Thymus (tissue), 11 donors: Measurements from ENCODE around the gene CLDND2. TPM values are rescaled to one million over a fixed set of nuclear protein-coding genes. Genes with fewer than 3 reads are reported as not detected.

ENCODE experiments used
- DNase-seq, 9 donors: peaks; one replicate each; pipeline ENCODE4 v3.0.0-alpha.2; 2013; ENCODE audit warnings: low spot score in 9 of 9, low read depth in 6 of 9, missing footprints in 1 of 9
- H3K27ac ChIP-seq, 2 donors: one replicate each; pipeline ENCODE4 v1.5.1; 2013; ENCODE audit warnings: control low read depth in 1 of 2, low read depth in 1 of 2, low read length in 1 of 2, mild to moderate bottlenecking in 1 of 2, moderate library complexity in 1 of 2
- H3K27me3 ChIP-seq, 2 donors: one replicate each; pipeline ENCODE4 v1.5.1; 2013; ENCODE audit warnings: low read length in 1 of 2; ENCODE audit not compliant: control insufficient read depth in 2 of 2, insufficient read depth in 1 of 2
- H3K36me3 ChIP-seq, 2 donors: one replicate each; pipeline ENCODE4 v1.5.1; 2013; ENCODE audit warnings: low read length in 1 of 2, mild to moderate bottlenecking in 1 of 2, moderate library complexity in 1 of 2; ENCODE audit not compliant: control insufficient read depth in 2 of 2, insufficient read depth in 2 of 2
- H3K4me1 ChIP-seq, 2 donors: one replicate each; pipeline ENCODE4 v1.5.1; 2013; ENCODE audit warnings: low read length in 2 of 2; ENCODE audit not compliant: control insufficient read depth in 2 of 2, insufficient read depth in 2 of 2
- H3K4me3 ChIP-seq, 2 donors: one replicate each; pipeline ENCODE4 v1.5.1; 2013; ENCODE audit warnings: low read length in 2 of 2, control low read depth in 1 of 2, mild to moderate bottlenecking in 1 of 2
- H3K9me3 ChIP-seq, 2 donors: one replicate each; pipeline ENCODE4 v1.5.1; 2013; ENCODE audit warnings: low read length in 1 of 2, mild to moderate bottlenecking in 1 of 2; ENCODE audit not compliant: control insufficient read depth in 2 of 2, insufficient read depth in 1 of 2
- WGBS: extraction: QIAGEN DNeasy Blood & Tissue Kit; methylation state at CpG from one replicate; pipeline ENCODE4 v1.1.7; 2013; 5-methylcytosine and 5-hydroxymethylcytosine counted together
- polyA plus RNA-seq: library from polyadenylated mRNA; stranded (reverse); fragments of 200-250 nt; gene quantifications from one replicate; pipeline ENCODE4 v1.2.3, GENCODE V29; 2013
- total RNA-seq: library from RNA; stranded (reverse); fragments of 120-200 nt; gene quantifications from one replicate; pipeline ENCODE4 v1.2.4, GENCODE V29; 2013
- donor health status: healthy.

The CLDND2 gene
- total and polyA plus RNA-seq, 2 donors: 0.76 to 2.1 TPM

DNA sequence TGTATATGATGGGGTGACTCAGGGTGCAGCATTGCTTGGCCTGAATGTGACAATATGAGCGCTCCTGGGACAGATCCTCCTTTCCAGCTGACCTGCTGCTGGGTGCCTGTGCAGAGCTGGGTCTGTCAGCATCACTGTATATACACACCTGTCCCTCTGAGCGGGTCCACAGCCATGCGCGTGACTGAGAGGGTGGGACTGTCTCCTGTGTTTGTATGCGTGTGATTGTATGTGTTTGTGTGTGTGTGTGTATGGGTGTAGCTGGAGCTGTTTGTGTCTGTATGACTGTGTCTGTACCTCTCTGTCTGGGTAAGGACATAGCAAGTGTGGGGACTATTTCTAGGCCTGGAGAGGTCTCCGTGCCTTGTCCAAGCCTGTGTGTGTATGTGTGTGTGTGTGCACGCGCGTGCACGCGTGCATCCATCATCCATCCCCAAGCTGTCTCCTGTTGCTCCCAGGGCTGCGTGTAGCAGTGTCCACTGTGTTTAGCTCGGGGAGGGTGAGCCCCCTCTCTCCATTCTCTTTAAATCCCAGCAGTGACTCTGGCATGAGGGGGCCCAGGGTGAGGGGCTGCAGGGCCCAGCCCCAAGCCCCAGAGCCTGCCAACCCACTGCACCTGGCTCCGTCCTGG, 49.0 kb downstream of the CLDND2 start:
- no peaks in the 10 kb centered on the region for H3K9me3 ChIP-seq

DNA sequence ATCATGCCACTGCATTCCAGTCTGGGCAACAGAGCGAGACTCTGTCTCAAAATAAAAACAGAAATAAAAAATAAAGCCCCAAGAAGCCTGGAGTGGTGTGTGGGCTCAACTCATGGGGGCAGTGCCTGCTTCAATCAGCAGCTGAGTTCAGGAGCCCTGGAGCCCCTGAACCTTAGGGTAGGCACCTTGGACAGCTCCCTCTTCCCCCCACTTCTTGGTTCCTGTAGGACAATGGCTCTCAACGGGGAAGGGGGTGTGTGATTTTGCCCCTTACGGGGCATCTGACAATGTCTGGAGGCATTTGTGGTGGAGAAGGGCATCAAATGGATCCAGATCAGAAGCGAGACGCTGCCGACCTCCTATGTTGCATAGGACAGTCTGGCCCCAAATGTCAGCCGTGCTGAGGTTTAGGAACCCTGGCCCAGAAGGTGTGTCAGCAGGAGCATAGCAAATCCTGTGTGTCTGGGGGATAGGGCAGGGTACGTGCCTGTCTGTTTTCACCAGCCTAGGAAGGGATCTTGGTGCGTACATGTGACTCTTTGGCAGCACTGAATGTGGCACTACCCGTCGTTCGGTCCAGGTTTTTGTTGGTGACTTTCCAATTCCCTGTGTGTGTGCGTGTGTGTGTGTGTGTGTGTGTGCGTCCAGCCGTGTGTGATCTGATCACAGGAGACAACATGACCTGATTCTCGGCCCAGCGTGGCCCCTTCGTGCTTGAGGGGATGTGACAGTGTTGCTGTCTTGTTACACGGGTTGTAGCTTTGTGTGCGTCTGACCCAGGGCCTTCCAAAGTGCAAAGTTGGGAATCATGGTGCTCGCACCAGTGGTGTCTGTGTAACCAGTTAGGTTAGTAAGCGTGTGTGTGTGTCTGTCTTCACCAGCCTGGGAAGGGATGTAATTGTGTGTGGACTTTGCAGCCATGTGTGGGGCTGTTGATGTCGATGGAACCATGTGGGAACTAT, 49.8 kb downstream of the CLDND2 start:
- H3K9me3 ChIP-seq: no peaks in the 10 kb centered on the region
- 83% methylated on average over 23 of the region's 23 CpGs for WGBS
- no peak overlapping the region for H3K4me3 ChIP-seq
- no peak overlapping the region for H3K27ac ChIP-seq
- DNase-seq: no peak
- no peaks in the 10 kb centered on the region for H3K4me1 ChIP-seq
- peaks cover 0 to 9% of the 10 kb centered on the region in 2 donors for H3K27me3 ChIP-seq
- H3K36me3 ChIP-seq: no peaks in the 10 kb centered on the region

More for the DNA sequence above, 49.0 kb downstream of the CLDND2 start:
- Histone ChIP-seq H3K27me3 (peaks cover 0 to 10% of the 10 kb centered on the region in 2 donors), H3K36me3 (no peaks in the 10 kb centered on the region), H3K4me3 (no peak overlapping the region), H3K27ac (no peak overlapping the region), H3K4me1 (no peaks in the 10 kb centered on the region)
- 94% methylated on average over 14 of the region's 14 CpGs for WGBS
- DNase-seq: no peak

DNA sequence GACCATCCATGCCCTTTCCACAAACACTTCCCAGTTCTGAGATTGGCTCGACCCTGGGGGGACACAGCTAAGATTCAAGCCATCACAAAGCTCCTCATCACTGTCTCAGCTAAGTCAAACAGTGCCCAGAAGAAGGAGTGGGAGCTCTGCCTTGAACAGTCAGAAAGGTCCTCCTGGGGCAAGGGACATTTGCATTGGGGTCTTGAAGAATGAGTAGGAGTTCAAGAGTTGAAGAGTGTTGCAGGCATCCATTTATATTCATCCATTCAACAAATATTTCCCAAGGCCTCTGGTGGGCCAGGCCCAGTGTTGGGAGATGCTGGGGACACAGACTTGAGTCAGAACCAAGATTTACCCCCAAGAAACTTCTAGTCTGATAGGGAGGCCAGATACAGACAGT, 50.8 kb downstream of the CLDND2 start:
- WGBS: 86% methylated on average over 1 of the region's 1 CpG
- peaks cover 0 to 10% of the 10 kb centered on the region in 2 donors for H3K27me3 ChIP-seq

DNA sequence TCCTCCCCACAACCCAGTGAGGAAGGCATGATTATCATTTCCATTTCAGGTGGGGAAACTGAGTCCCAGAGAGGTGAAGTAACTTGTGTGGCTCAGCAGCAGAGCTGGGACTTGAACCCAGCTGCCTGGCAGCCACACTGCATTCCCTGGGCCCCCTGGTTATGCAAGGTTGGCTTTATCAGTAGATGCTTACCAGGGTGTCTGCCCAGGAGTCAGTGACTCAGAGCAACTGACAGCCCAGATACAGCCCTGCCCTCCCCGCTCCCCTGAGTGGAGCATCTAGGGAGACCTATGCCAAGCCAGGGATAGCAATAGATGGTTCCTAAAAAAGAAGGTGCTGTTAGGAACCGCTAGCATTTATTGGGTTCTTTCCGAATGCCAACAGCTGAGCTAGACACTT, 51.4 kb downstream of the CLDND2 start:
- no peak overlapping the region for H3K27ac ChIP-seq
- H3K27me3 ChIP-seq: peaks cover 0 to 16% of the 10 kb centered on the region in 2 donors
- H3K9me3 ChIP-seq: no peaks in the 10 kb centered on the region
- H3K36me3 ChIP-seq: no peaks in the 10 kb centered on the region
- no peak for DNase-seq
- H3K4me3 ChIP-seq: no peak overlapping the region
- H3K4me1 ChIP-seq: no peaks in the 10 kb centered on the region
- WGBS: 98% methylated on average over 3 of the region's 3 CpGs

More for the DNA sequence above, 50.8 kb downstream of the CLDND2 start:
- H3K4me1 ChIP-seq: no peaks in the 10 kb centered on the region
- no peaks in the 10 kb centered on the region for H3K9me3 ChIP-seq
- no peak overlapping the region for H3K4me3 ChIP-seq
- H3K36me3 ChIP-seq: no peaks in the 10 kb centered on the region
- no peak overlapping the region for H3K27ac ChIP-seq
- no peak for DNase-seq

Other genes with a start within 250 kb of the CLDND2 start
- 1.9 TPM for gene SIGLEC9, start 244.1 kb downstream of the CLDND2 start, total RNA-seq
- 6.8 TPM for gene SIGLEC9, start 244.1 kb downstream of the CLDND2 start, polyA plus RNA-seq
- gene SIGLEC7, start 226.7 kb downstream of the CLDND2 start, total RNA-seq: 2.0 TPM
- gene SIGLEC7, start 226.7 kb downstream of the CLDND2 start, polyA plus RNA-seq: 3.6 TPM
- gene CD33, start 143.9 kb downstream of the CLDND2 start, total RNA-seq: 7.9 TPM
- 7.1 TPM for gene CD33, start 143.9 kb downstream of the CLDND2 start, polyA plus RNA-seq
- 0.05 TPM for gene SIGLECL1, start 117.9 kb downstream of the CLDND2 start, total RNA-seq
- gene SIGLECL1, start 117.9 kb downstream of the CLDND2 start, polyA plus RNA-seq: 0.09 TPM
- not detected for gene IGLON5, start 57.4 kb downstream of the CLDND2 start, total RNA-seq
- 0.25 TPM for gene IGLON5, start 57.4 kb downstream of the CLDND2 start, polyA plus RNA-seq
- 0.42 TPM for gene VSIG10L, start 26.9 kb downstream of the CLDND2 start, total RNA-seq
- 5.7 TPM for gene VSIG10L, start 26.9 kb downstream of the CLDND2 start, polyA plus RNA-seq
- gene ETFB, start 2.6 kb downstream of the CLDND2 start, total RNA-seq: 89.2 TPM
- gene ETFB, start 2.6 kb downstream of the CLDND2 start, polyA plus RNA-seq: 121 TPM
- 10.5 TPM for gene NKG7, start 3.7 kb upstream of the CLDND2 start, total RNA-seq
- gene NKG7, start 3.7 kb upstream of the CLDND2 start, polyA plus RNA-seq: 11.6 TPM
- not detected for gene LIM2, start 19.0 kb upstream of the CLDND2 start, total RNA-seq
- gene LIM2, start 19.0 kb upstream of the CLDND2 start, polyA plus RNA-seq: not detected
- 0.05 TPM for gene C19orf84, start 21.6 kb upstream of the CLDND2 start, total RNA-seq
- gene C19orf84, start 21.6 kb upstream of the CLDND2 start, polyA plus RNA-seq: 0.11 TPM
- gene SIGLEC10, start 48.6 kb upstream of the CLDND2 start, total RNA-seq: 7.6 TPM
- 19.0 TPM for gene SIGLEC10, start 48.6 kb upstream of the CLDND2 start, polyA plus RNA-seq
- 2.1 TPM for gene SIGLEC8, start 89.5 kb upstream of the CLDND2 start, total RNA-seq
- 2.1 TPM for gene SIGLEC8, start 89.5 kb upstream of the CLDND2 start, polyA plus RNA-seq
- gene CEACAM18, start 109.5 kb upstream of the CLDND2 start, total RNA-seq: not detected
- gene CEACAM18, start 109.5 kb upstream of the CLDND2 start, polyA plus RNA-seq: not detected
- 0.99 TPM for gene SIGLEC12, start 132.8 kb upstream of the CLDND2 start, total RNA-seq
- 1.1 TPM for gene SIGLEC12, start 132.8 kb upstream of the CLDND2 start, polyA plus RNA-seq
- gene SIGLEC6, start 162.7 kb upstream of the CLDND2 start, total RNA-seq: 0.28 TPM
- gene SIGLEC6, start 162.7 kb upstream of the CLDND2 start, polyA plus RNA-seq: 0.27 TPM
- 4.8 TPM for gene ZNF175, start 202.3 kb upstream of the CLDND2 start, total RNA-seq
- gene ZNF175, start 202.3 kb upstream of the CLDND2 start, polyA plus RNA-seq: 3.9 TPM